Ovary (tissue), 3 donors: Measurements from ENCODE around the gene MAP4K4.

Source experiments
- CTCF ChIP-seq, 3 donors: fragments of 450-650 bp in 2 of 3; fragments of 200-600 bp in 1 of 3; IDR thresholded peaks; one replicate each; pipeline versions ENCODE4 v1.5.1 to v1.8.0; 2016 to 2022; ENCODE audit warnings: antibody characterized with exemption in 3 of 3, mild to moderate bottlenecking in 1 of 3
- EP300 ChIP-seq: sonication (generic); formaldehyde crosslinking; IDR thresholded peaks from one replicate; pipeline ENCODE4 v1.6.1; 2017; ENCODE audit warnings: antibody characterized with exemption
- POLR2A ChIP-seq: fragments of 450-650 bp; IDR thresholded peaks from one replicate; pipeline ENCODE4 v1.6.1; 2017; ENCODE audit warnings: antibody characterized with exemption, mild to moderate bottlenecking, moderate library complexity
- donor health status: DM: no; HTN: no; CAD: no.

- TF ChIP-seq CTCF (IDR thresholded peaks at IDR 0.05) (no peak), POLR2A (no peak), EP300 (no peak)
These were observed 81.7 kb downstream of the MAP4K4 start for GRCh38 chr2:101779190-101779589.
